ENCODE data around the gene CCDC188.

Gene CCDC188

GRCh38 chr22:20131859-20132685, 18.8 kb downstream of the CCDC188 start:
- DNase-seq (ENCODE audit: low spot score): peak; percentile 58

GRCh38 chr22:20131597-20131858, 19.3 kb downstream of the CCDC188 start, which contains the start of gene ZDHHC8:
Gene ZDHHC8 (plus strand): TSS chr22:20131804. CDS start chr22:20131948, 144 bp downstream.
- peak; percentile 78 for DNase-seq (ENCODE audit: low spot score)

- peak; percentile 94 for DNase-seq (ENCODE audit: low spot score)
Observed at GRCh38 chr22:20130731-20131596, 19.9 kb downstream of the CCDC188 start.

- no peak for DNase-seq (ENCODE audit: low spot score)
Observed at GRCh38 chr22:20130319-20130718, 20.5 kb downstream of the CCDC188 start.

- DNase-seq (ENCODE audit: low spot score): no peak
Observed at GRCh38 chr22:20129747-20130014, 21.2 kb downstream of the CCDC188 start.

- DNase-seq (ENCODE audit: low spot score): peak; percentile 43
Observed at GRCh38 chr22:20128902-20129746, 21.7 kb downstream of the CCDC188 start.

GRCh38 chr22:20128619-20128901, 22.3 kb downstream of the CCDC188 start:
- DNase-seq (ENCODE audit: low spot score): no peak

GRCh38 chr22:20127869-20128618, 22.8 kb downstream of the CCDC188 start:
- DNase-seq (ENCODE audit: low spot score): no peak

- no peak for DNase-seq (ENCODE audit: low spot score)
Observed at GRCh38 chr22:20127318-20127868, 23.5 kb downstream of the CCDC188 start.

GRCh38 chr22:20126284-20127029, 24.4 kb downstream of the CCDC188 start:
- DNase-seq (ENCODE audit: low spot score): no peak

GRCh38 chr22:20125201-20126174, 25.4 kb downstream of the CCDC188 start:
- DNase-seq (ENCODE audit: low spot score): no peak

- no peak for DNase-seq (ENCODE audit: low spot score)
Observed at GRCh38 chr22:20124083-20124787, 26.6 kb downstream of the CCDC188 start.

GRCh38 chr22:20123366-20124082, 27.3 kb downstream of the CCDC188 start:
- DNase-seq (ENCODE audit: low spot score): no peak

GRCh38 chr22:20121856-20122415, 28.9 kb downstream of the CCDC188 start:
- DNase-seq (ENCODE audit: low spot score): no peak

- no peak for DNase-seq (ENCODE audit: low spot score)
Observed at GRCh38 chr22:20118300-20119020, 32.4 kb downstream of the CCDC188 start.

- DNase-seq (ENCODE audit: low spot score): peak; percentile 45
Observed at GRCh38 chr22:20117633-20118299, 33.1 kb downstream of the CCDC188 start.
